ENCODE results near the gene MEIOC.
"Not testable (repeated sequence)": the region's sequence is repeated elsewhere in the genome, so short reads cannot be mapped to it uniquely, and the experiment has no call there.

The MEIOC gene

DNA sequence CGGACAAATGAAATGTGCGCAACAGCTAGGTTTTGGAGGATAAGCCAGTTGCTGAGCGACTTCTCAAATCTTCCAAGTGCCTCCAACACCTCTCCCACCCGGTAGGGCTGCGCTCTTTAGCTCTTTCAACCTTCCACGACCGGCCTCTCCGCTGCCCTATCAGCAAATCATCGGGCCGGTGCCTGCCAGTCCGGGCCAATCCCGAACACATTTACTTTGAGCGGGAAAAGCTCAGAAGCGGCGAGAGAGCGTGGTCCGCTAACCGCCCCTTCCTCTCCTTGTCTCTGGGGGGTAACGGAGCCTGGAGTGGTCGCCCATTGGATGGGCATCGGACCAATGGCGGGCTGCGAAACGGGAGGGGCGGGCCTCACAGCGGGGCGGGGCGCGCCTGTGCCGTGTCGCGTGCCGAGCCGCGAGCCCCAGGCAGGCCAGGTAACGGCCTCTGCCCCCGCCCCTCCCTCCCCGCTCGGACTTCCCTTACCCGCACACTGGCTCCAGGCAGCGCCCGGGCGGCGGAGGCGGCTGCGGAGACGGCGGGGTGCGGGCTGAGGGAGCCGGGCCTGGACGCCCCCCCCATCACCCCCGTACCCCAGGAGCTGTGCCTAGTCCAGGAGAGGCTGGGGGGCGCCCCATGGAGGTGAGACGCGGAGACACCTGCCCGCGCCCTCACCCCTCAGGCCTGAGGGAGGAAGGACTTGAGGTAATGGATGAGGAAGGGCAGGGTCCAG is at the start of gene MEIOC:
Gene MEIOC, plus strand, starts transcription at position 486 of the 728 bp plus-strand sequence. Its CDS starts 146 bp downstream, at position 632.
- peak; percentile 81 for DNase-seq

DNA sequence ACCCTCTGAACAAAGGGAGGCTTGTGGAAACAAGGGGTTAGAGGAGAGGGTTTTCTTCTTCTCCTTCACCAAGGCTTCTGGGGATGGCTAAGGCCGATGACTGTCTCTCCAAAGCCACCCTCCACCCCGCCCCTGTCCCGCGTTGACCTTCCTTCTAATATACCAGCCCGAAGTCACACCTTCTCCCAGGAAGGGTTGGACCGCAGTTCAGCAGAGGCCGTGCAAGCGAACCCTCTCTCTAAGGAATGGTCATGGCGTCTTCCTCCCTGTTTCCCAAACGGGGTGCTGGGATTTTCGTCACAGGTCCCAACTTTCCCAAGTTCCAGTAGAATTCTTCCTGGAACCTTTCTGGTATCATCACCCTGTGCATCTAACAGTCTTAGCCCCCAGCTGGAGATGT is 49.6 kb upstream of the MEIOC start:
- no peak for DNase-seq

DNA sequence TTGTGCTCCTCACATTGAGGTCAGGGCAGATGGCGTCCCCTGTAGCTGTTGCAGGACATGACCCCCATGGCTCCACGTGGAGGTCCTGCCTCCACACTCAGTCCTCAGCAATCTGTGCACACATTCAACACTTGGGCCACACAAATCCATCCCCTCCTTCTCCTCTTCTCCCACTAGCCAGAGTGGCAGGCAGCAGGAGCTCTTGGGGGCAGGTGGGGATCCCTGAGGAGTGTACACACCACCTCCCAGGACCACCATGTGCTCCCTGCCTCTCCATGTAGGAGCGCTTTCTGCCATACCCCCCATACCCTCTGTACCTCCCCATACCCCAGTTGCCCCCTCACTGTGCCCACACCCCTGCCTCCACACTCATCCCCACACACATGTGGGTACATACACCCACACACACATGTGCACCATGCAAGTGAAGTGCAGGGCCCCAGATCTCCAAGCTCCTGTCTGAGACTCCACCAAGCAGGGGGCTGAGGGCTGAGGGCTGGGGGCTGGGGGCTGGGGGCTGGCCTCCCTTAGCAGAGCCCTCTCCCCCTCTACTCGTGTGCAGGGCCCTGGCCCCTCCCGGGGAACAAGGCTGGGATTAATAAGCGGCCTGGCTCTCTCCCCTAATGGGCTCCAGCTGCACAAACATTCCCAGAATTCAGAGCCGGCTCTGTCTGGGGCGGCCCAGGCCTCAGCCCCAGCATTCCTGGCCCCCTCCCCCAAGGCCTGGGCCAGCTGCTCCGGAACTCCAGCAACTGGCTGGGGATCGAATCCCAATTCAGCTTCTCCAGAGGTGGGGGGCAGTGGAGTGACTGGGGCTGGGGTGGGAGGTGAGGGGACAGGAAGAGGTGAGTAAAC is 48.2 kb upstream of the MEIOC start:
- no peak for DNase-seq

DNA sequence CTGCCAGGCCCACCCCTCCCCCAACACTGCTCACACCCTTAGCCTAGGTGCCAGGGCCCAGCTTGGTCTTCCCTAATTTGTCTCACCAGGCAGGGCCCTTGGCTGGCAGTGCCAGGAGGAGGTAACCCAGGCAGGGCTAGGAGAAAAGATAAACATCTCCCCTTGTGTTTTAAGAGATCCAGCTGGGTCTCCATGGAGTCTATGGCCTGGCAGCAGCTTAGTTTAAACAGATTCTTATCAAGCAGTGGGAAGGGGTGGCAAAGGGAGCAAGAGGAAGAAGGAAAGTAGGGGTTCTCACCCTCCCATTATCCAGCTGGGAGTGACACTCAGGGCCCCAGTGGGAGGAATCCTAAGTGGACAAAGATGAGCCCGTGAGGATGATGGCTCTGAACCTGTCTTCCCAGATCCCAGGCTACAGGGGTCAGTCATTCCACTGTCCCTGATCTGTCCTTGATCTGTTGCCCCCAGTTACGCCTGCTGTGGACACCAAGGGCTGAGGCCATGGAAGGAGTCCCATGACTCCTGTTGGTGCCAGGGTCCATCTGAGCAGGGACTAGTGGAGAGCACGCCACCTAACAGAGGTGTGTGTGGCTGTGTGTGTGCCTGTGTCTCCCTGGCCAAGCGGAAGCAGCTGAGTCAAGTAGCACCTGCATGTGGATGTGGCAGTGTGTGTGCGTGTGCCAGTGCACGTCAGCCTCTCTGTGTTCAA is 47.4 kb upstream of the MEIOC start:
- no peak for DNase-seq

DNA sequence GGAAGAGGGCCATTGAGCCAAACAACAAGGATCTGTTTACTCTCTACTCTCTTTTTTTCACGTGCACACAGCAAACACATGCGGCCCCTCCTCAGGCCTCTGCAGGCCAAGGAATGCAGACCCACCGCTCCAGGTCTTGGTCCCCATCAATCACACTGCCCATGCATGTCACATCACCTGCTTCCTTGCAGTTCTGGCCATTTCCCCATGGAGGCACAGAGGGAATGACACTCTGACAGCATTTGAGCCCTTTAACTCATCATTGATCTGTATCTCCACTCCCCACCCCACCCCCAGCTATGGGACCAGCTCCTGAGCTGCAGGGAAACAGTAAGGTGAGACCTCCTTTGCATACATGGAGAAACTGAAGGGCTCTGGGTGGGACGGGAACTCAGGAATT is 45.9 kb upstream of the MEIOC start:
- no peak for DNase-seq

DNA sequence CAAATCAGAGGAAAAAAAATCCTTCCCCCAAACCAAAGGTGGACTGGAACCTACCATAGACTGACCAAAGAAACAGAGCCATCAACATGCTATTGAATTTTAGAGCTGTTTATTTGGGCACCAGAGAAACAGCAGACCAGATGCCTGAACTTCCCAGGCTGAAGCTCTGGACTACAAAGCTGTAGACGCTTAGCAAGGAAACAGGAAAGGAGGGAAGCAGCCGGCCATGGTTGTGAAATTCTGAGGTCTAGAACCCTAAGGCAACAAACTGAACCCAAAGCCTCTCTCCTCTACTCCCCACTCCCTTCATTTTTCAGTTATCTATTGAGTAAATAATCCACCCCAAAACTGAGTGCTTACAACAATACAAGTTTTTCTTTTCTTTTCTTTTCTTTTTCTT is 45.4 kb upstream of the MEIOC start:
- DNase-seq: no peak

DNA sequence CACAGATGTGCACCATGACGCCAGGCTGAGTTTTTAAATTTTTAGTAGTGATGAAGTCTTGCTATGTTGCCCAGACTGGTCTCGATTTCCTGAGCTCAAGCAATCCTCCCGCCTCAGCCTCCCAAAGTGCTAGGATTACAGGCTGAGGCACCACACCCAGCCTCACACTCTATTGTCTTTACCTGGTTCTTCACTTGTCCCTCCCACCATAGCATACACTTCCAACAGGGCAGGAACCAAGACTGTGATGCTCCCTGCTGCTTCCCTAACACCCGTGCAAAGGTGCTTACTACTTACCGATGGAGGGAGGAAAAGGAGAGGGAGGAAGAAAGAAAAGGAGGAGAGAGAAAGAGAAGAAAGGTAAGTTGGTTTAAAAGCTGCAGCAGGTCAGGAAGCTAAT is 41.4 kb upstream of the MEIOC start:
- DNase-seq: no peak

DNA sequence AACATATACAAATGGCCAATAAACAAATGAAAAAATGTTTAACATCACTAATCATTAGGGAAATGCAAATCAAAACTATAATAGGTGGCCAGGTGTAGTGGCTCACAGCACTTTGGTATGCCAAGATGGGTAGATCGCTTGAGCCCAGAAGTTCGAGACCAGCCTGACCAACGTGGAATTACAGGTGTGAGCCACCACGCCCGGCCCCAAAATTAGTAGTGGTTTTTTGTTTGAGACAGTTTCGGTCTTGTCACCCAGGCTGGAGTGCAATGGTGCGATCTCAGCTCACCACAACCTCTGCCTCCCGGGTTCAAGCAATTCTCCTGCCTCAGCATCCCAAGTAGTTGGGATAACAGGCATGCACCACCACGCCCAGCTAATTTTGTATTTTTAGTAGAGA is 37.6 kb upstream of the MEIOC start:
- DNase-seq: not testable (repeated sequence)

DNA sequence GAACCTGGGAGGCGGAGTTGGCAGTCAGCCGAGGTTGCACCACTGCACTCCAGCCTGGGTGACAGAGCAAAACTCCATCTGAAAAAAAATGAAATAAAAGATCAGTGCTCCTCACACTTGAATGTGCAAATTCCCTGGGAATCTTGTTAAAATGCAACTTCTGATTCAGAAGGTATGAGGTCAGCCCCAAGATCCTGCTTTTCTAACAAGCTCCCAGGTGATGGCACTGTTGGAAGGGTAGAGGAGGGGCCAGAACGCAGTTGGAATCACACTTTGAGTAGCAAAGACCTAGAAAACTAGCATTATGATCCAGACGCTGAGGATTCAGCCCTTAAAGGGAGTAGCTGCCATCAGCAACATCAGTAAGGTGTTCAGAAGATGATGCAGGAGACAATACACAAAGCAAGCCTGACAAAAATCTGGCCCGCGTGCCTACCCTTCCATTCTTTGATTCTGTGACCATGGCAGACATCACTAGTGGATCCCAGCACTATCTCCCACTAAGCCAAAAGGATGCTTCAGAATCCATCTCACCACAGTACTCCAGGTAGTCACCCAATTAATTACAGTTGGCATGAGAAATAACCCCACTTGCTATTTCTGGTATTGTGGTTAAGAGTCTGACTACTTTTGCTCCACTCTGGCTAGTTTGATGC is 33.1 kb upstream of the MEIOC start:
- DNase-seq: no peak

DNA sequence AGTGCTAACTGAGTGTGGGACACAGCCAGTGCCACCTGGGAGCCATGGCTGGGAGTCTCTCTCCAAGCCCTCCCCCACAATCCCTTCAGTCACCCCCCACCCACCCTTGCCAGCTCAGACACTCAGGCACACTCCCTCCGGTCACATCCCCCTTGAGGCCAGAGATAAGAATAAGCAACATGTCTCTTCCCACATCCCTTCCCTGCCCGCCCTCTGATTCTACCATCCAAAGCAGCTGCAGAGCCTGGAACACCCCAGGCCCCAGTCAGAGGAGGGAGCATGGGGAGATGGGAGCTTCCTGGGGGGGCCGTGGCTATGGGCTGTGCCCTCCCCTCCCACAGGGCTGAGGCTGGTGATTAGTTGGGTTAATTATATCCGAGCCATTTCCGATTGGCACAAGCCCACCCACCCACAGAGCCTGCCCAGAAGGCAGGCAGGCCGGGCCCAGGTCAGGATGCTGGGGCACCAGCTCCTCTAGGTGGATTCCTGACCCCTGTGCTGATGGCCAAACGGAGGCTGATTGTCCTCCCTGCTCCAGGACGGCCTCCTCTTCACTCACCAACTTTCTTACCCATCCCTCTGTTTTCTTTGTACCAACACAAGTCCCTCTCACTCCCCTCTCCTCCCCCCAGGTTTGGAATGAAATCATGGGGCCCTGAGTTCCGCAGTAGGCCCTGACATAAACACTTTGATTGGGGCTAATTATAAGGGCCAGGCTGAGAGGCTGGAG is 28.6 kb upstream of the MEIOC start:
- no peak for DNase-seq

DNA sequence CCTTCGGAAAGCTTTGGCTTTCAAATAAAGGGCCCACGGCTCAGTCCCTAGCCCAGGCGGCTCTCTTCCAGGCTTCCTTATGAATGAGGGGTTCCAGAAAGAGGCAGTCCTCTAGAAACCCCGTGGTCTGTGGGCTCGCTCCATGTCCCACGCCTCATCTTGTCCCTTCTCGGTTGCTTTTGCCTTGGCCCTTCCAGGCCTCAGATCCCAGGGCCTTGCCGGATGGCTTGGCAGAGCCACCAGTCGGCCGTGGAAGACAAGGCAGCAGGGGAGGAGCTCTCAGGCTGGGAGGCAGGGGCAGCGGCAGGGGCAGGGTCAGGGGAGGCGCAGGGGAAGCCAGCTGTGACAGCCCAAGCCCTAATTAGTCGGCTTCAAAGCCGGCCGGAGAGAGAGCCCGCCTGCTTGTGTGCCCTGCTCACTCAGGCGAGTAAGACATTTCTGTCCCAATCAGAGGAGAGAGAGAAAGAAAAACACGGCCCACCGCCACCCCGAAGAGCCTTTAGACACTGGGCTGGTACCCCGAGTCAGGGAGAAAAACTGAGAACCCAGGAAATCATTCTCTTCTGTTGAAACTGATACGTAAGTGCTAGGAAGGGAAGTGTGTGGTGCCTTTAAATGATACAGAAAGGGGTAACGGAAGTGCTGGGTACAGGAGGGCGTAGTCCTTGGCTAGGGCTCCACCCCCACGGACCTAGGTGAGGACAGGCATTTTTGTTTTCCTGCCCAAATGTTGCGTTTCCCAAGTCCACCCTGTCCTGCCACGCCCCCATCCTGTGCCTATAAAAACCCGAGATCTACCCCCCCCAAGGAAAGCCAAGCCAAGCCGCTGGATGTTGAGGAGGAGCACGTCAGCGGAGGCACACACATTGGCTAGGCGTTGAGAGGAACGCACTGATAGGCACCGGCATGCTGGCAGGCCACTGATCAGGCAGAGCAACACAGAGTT is 27.8 kb upstream of the MEIOC start:
- no peak for DNase-seq

DNA sequence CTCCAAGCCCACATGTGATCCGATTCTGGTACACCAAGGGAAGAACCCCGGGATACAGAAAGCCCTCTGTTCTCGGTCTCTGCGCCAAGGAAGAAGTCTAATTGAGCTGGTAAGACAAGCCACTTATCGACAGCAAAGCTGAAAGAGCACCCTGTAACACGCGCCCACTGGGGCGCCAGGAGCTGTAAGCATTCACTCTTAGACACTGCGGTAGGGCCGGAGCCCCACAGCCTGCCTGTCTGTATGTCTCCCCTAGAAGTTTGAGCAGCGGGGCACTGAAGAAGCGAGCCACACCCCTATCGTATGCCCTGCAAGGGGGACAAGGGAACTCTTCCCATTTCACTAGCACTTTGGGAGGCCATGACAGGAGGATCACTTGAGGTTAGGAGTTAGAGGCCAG is 27.0 kb upstream of the MEIOC start:
- no peak for DNase-seq

DNA sequence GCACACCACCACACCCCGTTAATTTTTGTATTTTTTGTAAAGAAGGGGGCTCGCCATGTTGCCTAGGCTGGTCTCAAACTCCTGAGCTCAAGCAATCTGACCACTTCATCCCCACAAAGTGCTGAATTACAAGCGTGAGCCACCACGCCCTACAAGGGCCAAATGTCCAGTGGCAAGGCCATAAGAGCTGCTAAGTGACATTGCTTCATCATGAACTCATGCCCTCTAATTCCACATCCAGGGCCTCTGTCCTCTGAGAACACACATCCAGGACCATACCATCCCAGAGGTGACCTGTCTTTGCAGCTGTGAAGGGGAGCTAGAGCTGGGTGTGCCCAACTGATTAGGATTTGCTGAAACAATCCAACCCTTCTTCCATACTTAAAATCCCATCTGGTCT is 25.6 kb upstream of the MEIOC start:
- DNase-seq: no peak

DNA sequence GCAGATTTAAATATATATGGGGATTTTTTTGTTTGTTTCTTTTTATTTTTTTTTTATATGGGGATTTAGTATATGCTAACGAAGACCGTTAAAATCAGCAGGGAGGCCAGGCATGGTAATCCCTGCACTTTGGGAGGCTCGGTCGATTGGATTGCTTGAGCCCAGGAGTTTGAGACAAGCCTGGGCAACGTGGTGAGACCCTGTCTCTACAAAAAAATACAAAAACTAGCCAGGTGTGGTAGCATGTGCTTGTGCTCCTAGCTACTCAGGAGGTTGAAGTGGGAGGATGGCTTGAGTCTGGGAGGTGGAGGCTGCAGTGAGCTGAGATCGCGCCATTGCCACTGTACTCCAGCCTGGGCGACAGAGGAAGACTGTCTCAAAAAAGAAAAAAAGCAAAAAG is 22.3 kb upstream of the MEIOC start:
- no peak for DNase-seq

DNA sequence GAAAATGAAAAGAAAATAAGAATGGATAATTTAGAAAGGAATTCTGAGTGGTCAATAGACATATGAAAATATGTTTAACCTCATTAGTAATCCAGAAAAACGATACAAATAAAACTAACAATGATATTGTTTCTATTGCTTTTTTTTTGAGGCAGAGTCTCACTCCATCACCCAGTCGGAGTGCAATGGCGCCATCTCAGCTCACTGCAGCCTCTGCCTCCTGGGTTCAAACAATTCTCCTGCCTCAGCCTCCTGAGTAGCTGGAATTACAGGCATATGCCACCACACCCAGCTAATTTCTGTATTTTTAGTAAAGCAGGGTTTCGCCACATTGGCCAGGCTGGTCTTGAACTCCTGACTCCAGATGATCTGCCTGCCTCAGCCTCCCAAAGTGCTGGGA is 21.9 kb upstream of the MEIOC start:
- not testable (repeated sequence) for DNase-seq

DNA sequence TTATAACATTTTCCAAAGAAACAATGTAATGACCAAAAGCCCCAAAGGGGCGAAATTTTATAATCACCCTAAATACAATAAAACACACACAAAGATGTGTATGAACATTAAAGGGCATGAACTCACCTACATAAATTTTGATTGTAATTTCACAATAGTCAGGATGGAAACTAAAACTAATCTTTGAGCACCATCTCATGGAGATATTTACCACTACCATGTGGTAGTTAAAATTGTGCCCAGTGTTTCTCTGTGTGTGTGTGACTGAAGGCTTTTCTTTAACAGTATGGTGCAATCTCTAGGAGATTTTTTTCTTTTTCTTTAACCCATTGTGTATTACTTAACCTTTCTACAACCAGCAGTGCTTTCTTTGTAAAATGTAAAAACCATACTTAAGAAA is 19.7 kb upstream of the MEIOC start:
- peak; percentile 20 for DNase-seq

DNA sequence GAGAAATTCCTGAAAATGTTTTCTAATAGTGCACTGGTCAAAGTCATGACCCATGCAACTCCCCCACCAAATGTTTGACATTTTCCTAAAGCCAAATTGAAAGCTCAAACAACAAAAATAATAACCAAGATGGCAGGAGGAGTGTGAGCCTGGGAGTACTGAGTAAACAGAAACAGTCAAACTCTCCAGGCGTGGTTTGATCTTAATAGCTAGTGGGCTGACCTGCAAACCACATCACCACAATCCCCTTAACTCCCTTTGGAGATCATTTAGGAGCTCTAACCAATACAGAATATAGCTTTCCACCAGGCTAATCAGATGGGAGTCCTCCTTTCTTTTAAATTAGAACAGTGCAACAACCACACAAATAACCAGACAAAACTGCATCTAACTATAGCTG is 19.2 kb upstream of the MEIOC start:
- no peak for DNase-seq

DNA sequence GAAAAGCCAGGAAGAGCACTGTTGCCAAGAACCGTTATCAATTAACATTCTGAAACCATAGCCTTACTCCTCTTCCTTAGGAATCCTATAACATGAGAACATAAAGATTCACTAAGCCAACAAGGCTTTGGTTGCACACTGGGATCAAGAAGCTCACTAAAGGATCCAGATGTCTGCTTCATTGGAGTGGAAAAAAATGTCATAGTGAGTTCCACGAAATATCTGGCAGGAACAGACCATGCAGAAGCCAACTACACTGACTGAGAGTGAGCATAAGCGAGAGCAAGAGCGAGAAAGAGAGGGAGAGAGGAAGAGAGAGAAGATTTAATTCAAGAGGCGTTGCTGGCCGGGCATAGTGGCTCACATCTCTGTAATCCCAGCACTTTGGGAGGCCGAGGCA is 13.4 kb upstream of the MEIOC start:
- DNase-seq: no peak

DNA sequence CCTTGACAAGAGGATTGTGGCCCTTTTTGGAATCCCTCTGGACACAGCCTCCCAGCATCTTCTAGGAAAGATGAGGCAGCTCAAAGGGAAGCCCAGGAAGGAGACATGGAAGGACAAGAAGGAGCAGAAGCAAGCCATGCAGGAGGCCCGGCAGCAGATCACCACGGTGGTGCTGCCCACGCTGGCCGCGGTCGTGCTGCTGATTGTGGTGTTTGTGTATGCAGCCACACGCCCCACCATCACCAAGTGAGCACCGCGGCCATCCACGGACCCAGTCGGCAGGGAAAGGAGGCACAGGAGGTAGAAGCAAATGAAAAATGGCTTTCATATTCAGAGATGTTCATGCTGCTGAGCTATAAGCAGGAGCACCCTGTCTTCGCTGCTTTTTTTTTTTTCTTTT is 10.9 kb upstream of the MEIOC start:
- no peak for DNase-seq

DNA sequence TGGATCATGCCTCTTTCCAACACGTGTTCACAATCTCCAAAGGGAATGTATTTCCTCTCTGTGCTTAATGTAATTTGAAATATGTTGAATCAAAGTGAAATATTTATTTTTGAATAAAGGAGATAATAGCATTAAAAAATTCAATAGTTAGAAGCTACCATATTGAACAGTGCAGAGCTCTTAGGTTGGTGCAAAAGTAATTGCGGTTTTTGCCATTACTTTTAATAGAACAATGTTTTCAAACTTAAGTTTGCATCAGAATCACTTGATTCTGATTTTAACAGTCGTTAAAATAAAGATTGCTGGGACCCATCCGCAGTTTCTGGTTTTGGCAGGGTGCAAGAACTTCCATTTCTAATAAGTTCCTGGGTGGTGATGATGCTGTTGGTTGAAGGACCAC is 10.0 kb upstream of the MEIOC start:
- DNase-seq: no peak

DNA sequence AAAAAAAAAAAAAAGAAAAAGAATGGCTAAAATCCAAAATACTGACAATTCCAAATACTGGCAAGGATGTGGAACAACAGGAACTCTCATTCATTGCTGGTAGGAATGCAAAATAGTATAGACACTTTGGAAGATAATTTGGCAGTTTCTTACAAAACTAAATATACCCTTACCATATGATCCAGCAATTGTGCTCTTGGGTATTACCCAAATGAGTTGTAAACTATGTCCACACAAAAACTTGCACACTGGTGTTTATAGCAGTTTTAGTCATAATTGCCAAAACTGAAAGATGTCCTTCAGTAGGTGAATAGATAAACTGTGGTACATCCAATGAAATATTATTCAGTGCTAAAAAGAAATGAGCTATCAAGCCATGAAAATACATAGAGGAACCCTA is 8.5 kb upstream of the MEIOC start:
- DNase-seq: no peak
